ENCODE results near the gene HSPH1.

Gene HSPH1

GRCh38 chr13:31093145-31093885 lies 68.4 kb downstream of the HSPH1 start:
- DNase-seq: no peak

DNA sequence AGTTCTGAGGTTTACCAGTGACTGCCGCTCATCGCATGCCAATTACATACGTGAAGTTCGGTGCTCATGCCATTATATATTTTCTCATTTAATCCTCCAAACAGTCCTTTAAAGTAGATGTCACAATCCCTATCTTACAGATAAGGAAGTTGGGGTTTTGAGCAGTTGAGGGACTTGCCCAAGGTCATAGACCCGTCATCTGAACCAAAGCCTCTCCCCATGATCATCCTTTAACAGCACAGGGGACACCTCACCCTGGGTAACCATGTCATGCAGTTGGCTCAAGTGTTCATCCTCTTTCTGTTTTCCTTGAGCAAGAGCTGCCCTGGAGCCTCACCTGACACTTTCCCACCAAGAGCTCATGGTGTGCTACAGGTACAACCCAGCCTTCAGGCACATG lies 69.1 kb downstream of the HSPH1 start:
- no peak for DNase-seq

- no peak for DNase-seq
Observed at GRCh38 chr13:31090961-31091624, 70.6 kb downstream of the HSPH1 start.

DNA sequence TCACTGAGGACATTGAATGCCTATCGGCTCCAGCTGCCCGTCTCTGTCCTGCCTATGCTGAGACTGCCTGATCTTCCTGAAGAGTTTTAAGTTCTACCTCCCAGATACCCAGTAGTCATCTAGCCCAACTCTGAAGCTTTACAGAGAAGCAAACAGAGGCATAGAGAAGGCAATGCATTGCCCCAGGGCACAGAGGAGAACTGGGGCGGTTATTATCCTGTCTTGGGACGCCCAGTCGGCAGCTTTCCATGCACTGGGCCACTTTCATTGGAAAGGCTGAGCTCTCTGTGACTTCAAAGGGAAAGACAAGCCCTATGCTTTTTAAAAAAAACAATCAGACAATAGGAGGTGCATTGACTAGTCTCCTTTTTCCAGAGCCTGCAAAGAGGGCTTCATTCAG lies 71.6 kb downstream of the HSPH1 start:
- no peak for DNase-seq

DNA sequence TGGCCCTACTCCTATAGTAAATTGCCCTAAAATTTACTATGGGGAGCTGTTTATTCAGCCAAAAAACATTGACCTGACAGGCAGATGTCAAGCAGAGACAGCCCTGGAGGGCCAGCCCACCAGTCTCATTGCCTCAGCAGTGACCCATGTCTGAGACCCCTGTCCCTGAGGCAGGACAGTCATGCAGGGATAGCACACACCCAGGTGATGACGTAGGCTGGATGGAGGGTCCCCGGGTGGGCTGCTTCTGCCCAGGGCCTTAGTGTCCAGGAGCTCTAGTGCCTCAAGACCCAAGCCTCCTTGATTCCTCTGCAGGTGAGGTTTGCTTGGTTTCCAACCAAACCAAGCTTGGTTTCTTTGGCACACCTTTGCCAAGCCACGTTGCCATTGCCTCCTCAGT lies 72.1 kb downstream of the HSPH1 start:
- DNase-seq: no peak

DNA sequence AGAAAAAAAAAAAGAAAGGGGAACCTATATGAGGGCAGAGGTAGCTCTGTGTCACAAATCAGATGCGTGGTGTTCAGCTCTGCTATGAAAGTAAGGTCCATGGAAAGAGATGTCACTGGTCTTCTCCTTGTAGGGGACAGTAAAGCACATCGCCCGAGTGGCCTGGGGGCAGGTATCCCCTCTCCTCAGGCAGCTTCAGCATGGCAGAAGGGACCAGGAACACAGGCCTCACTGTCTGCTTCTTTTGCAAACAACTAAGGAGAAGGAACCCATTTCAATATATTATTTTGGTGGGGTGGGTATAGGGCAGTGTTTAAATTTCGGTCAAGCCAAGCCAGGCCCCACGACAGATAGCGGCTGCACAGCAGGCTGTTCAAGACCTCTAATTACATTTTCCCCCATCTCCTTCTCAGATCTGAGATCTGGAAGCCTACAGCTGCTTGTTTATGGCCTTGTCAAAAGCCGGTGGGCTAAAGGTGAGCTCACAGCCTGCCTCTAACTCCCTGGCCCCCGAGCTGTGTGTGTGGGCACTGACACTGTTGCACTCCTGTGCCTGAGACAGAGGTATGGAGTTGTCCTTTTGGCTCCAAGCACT lies 72.8 kb downstream of the HSPH1 start:
- DNase-seq: no peak

All from NCI-H187 treated with DMSO at 0.1 percent for 48 hours (cell line).